Fibroblast of pulmonary artery (primary cell): ENCODE measurements around the gene POP5.
A peak's percentile ranks its signal among the peaks of the same experiment; 100 is the strongest.

Experiments
- DNase-seq: peaks from one replicate; pipeline ENCODE4 v3.0.0-alpha.2; 2010; ENCODE audit warnings: low read depth
- H3K4me3 ChIP-seq: replicated peaks from 2 replicates; pipeline ENCODE4 v1.5.1; 2011; ENCODE audit warnings: low read depth, mild to moderate bottlenecking, control low read depth, low read length, moderate library complexity
- CTCF ChIP-seq: IDR thresholded peaks from 2 replicates; pipeline ENCODE4 v1.5.1; 2011; ENCODE audit warnings: mild to moderate bottlenecking, control low read depth, low read length, inconsistent platforms; ENCODE audit errors: missing control alignments

POP5 gene

GRCh38 chr12:120586860-120587259 is 5.7 kb upstream of the POP5 start:
- DNase-seq: no peak
- TF ChIP-seq CTCF: no peak
- H3K4me3 ChIP-seq: no peak overlapping the region

- no peak for DNase-seq
- TF ChIP-seq CTCF: no peak
- no peak overlapping the region for H3K4me3 ChIP-seq
Measured at GRCh38 chr12:120586206-120586605, 5.0 kb upstream of the POP5 start.

- peak; percentile 13 for TF ChIP-seq CTCF
- DNase-seq: no peak
- peak overlapping the region; percentile 28 for H3K4me3 ChIP-seq
Measured at GRCh38 chr12:120584343-120585149, 3.3 kb upstream of the POP5 start.

GRCh38 chr12:120583478-120584030 is 2.4 kb upstream of the POP5 start:
- TF ChIP-seq CTCF: peak; percentile 88
- DNase-seq: peak; percentile 73
- H3K4me3 ChIP-seq: no peak overlapping the region

GRCh38 chr12:120581998-120582397 is 796 bp upstream of the POP5 start:
- DNase-seq: peak; percentile 30
- peak overlapping the region; percentile 79 for H3K4me3 ChIP-seq
- TF ChIP-seq CTCF: no peak

GRCh38 chr12:120579179-120579578 is 2.0 kb downstream of the POP5 start:
- no peak for TF ChIP-seq CTCF
- DNase-seq: no peak
- no peak overlapping the region for H3K4me3 ChIP-seq
